HG02885 (cell line): Measurements from ENCODE around the gene FUT8.

Experiments
- ATAC-seq: cut with Tn5 transposase; IDR thresholded peaks from one replicate; pipeline ENCODE4 v1.9.1; 2021; ENCODE audit warnings: mild to moderate bottlenecking; ENCODE audit not compliant: unreplicated experiment, poor library complexity

FUT8 gene

DNA sequence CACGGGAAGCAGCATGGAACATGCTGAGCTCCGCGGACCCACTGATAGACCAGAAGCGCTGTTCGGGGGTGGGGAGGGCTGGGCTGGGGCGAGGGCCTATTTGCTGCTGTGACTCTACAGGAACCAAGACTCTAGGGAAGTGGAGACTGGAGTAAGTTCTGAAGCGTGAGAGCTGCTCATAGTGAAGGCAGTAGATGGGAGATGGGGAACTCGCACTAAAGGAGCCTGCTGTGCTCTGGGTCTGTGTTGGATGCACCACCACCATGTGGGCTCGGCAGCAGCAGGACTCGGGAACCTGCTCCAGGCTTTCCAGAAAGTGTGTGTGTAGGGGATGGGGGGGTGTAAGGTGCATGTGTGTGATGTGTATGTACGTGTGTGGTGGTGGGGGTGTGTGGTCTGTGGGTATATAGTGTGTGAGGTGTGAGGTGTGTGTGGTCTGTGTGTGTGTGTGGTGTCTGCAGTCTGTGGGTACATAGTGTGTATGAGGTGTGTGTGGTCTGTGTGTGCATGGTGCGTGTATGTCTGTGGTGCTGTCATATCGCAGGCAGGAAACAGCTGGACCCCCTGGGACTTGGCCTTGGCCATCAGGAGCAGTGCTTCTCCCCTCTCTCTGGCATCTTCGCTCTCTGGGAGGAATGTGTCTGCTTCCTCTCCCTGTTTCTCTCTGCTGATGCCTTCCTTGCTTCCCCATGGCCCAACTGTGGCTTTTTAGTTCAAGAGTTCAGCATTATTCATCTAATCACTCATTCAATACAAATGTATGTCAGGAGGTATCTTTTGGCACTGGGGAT lies 378.9 kb downstream of the FUT8 start:
- ATAC-seq = no peak

DNA sequence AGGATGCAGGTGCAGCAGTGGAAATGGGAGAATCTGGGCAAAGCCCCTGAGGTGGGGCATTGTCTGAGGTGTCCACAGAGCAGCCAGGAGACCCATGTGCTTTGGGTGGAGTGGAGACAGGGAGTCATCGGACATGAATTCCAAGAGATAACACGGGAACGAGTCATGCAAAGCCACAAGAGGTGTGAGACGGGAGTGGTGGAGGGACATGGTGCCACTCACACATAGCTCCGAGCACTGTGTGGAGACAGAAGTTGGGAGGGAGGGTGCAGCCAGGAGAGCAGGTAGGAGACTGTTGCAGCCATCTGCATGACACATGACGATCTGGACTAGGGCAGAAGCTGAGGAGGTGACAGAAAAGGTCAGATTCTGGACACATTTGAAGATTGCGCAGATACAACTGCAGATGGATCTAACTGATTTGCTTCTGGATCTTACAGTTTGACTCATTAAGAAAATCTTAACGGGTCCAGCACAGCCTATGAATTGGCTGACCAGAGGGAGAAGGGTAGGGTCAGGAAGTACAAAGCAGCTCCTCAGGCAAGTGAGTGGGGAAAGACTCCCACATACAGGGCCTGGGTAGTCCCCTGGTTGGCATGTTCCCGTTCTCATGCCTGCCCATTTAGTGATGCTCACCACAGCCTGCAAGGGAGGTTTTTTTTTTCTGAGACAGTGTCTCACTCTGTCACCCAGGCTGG lies 379.8 kb downstream of the FUT8 start:
- no peak for ATAC-seq
